ENCODE results near the gene SORBS1.

DNA sequence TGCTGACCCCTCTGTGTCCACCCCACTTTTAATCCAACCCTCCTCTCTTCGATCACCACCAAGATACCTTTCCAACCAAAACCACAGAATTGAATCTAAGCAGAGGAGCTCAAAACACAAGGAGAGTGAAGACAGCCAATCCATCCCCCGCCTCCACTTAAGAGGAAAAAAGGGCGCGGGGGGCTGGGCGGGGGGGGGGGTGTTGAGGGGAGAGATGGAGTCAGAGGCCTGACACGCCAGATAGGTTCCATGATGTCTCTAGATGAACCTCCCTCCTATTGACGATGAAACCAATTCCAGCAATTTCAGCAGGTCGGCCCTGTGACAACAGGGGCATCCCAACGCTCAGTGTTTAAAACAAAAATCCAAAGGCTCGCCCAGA is 1.3 kb downstream of the SORBS1 start:
- TF ChIP-seq EZH2 (IDR thresholded peaks at IDR 0.05; ENCODE audit: borderline replicate concordance, low read depth, low read length) (no peak), ESRRA (IDR thresholded peaks at IDR 0.05; ENCODE audit: borderline replicate concordance, low read depth) (no peak), EP300 (IDR thresholded peaks at IDR 0.05; ENCODE audit: low read length) (no peak), TRIM24 (IDR thresholded peaks at IDR 0.05) (no peak)
